Amniotic epithelial cell (primary cell): ENCODE data around the gene GOLGA6L24.
"Not testable (repeated sequence)": the region's sequence is repeated elsewhere in the genome, so short reads cannot be mapped to it uniquely, and the experiment has no call there.

Experiments used
- DNase-seq: peaks from one replicate; pipeline ENCODE4 v3.0.0-alpha.2; 2010; ENCODE audit warnings: low read depth

Gene GOLGA6L24, protein sequence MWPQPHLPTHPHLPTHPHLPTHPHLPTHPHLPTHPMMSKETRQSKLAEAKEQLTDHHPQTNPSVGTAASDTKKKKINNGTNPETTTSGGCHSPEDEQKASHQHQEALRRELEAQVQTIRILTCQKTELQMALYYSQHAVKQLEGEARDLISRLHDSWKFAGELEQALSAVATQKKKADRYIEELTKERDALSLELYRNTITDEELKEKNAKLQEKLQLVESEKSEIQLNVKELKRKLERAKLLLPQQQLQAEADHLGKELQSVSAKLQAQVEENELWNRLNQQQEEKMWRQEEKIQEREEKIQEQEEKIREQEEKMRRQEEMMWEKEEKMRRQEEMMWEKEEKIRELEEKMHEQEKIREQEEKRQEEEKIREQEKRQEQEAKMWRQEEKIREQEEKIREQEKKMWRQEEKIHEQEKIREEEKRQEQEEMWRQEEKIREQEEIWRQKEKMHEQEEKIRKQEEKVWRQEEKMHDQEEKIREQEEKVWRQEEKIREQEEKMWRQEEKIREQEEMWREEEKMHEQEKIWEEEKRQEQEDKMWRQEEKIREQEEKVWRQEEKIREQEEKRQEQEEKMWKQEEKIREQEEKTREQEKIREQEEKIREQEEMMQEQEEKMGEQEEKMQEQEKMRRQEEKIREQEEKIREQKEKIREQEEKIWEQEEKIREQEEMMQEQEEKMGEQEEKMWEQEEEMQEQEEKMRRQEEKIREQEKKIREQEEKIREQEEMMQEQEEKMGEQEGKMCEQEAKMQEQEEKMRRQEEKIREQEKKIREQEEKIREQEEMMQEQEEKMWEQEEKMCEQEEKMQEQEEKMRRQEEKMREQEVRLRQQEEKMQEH

DNA sequence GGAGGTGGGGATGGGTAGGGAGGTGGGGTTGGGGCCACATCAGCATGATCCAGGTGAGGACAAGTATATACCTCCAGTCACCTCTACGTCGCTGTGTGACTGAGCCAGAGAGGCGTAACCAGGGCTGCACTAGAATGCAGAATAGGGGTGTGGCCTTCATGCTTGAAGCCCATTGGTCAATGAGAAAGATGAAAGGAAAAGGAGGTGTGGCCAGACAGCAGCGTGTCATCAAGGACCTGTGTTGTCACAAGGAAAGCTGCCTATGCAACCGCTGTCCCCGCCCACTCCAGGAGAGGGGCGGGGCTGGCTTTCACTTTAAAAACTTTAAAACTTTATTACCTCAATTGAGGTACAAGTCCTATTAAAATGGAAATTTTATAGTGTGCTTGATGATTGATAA is at the start of gene GOLGA6L24:
TSS of gene GOLGA6L24 (minus strand) at position 101 of the 400 bp plus-strand sequence. CDS start at position 40, 61 bp downstream.
- not testable (repeated sequence) for DNase-seq

DNA sequence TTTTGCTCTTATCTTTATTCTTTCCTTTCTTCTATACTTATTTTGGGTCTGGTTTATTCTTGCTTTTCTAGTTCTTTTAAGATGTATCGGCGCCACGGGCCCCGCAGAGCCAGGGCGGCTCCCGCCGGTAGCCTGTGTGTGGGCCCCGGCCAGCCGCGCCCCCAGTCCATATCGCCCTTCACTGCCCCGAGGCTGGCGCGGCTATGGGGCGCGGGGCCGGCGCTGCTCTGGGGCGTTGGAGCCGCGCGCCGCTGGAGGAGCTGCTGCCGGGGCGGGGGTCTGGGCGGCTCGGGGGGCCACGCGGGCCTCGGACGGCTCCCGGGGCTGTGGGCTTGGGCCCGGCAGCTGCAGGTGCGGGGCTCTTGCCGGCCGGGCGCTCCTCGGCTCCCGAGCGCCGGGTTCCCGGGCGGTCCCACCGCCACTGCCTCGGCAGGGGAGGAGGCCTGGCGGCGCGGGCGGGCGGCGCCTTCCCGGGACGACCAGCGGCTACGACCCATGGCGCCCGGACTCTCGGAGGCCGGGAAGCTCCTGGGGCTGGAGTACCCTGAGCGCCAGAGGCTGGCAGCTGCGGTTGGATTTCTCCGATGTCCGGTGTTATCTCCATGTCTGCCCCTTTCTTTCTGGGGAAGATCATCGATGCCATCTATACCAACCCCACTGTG is 45.0 kb upstream of the GOLGA6L24 start:
- not testable (repeated sequence) for DNase-seq

DNA sequence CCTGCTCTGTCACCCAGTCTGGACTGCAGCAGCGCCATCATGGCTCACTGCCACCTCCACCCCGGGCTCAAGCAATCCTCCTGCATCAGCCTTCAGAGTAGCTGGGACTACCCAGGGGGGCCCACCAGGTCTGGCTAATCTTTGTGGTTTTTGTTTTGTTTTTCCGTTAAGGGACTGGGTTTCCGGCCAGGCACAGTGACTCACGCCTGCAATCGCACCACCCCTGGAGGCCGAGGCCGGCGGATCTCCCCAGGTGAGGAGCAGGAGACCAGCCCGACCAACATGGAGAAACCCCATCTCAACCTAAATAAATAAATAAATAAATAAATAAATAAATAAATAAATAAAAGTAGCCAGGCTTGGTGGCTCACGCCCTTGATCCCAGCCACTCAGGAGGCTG is 38.1 kb upstream of the GOLGA6L24 start:
- not testable (repeated sequence) for DNase-seq

DNA sequence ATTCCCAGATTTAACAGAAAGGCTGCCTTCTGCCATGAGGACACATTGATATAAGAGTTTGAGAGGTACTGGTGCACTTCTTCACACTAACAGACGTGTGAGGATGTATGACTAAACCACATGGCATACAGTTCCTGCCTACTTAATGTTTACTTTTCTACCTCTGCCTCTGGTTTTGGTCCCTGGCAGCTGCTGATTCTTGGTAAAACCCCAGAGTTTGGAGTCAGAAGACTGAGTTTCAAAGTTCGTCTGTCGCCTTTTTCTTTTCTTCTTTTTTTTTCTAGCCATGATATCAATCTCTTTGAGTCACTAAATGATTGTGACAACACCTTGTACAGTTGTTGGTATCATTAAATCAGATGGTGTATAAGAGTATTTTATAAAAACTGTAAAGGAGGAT is 22.2 kb upstream of the GOLGA6L24 start:
- DNase-seq = not testable (repeated sequence)

DNA sequence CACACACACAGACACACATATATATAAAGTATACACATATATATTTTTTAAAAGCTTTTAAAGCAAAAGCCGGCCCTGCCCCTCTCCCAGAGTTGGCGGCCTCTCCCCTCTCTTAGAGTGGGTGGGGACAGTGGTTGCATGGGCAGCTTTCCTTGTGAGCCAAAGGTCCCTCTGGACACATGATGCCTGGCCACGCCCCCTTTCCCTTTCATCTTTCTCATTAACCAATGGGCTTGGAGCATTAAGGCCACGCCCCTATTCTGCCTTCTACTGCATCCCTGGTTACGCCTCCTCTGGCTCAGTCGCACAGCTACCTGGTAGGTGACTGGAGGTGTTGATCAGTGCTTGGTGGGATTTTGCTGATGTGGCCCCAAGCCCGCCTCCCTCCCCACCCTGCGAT is 20.5 kb upstream of the GOLGA6L24 start, which contains the start of gene GOLGA8F:
TSS of gene GOLGA8F (plus strand) at position 301 of the 400 bp plus-strand sequence. CDS start at position 399, 98 bp downstream.
- not testable (repeated sequence) for DNase-seq

DNA sequence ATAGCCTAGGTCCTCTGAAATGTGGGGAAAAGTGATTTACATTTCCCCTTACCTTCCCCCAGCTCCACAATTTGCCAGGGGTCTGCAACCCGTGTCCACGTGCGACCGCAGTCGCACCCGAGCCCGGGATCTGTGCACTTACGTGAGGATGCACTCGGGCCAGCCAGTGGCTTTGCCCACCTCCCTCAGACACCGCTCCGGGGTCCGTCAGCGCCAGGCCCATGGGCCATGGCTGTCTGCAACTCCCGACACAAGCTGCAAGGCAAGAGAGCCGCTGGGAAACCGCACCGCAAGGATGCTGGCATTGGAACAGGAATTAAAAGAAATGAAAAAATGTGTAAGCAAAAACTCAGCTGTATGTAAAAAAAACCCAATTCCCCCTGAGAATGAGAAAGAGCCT is 7.6 kb upstream of the GOLGA6L24 start:
- DNase-seq = not testable (repeated sequence)

DNA sequence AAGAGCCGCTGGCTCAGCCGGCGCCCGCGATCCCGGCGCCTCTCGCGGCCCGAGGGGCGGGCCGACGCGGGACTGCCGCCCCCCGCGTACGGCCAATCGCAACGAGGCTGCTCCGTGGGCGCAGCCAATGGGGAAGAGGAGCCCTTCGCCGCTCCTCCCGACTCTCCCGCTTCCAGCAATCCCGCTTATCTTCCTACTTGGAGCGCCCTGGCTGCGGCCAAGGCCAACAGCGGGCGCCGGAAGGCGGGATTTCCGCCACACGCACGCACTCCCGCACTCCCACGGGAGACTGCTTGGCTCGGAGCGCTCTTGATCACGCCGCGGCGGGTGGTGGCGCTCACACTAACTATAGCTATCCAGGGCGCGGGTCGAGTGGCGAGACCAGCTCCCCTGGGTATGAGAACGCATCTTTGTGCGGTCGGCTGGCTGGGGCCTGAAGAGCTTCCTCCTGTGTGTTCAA is 35.7 kb downstream of the GOLGA6L24 start, which contains the start of gene HERC2:
TSS of gene HERC2 (minus strand) at position 51 of the 460 bp plus-strand sequence. CDS start 746 bp downstream, outside the sequence.
- not testable (repeated sequence) for DNase-seq

DNA sequence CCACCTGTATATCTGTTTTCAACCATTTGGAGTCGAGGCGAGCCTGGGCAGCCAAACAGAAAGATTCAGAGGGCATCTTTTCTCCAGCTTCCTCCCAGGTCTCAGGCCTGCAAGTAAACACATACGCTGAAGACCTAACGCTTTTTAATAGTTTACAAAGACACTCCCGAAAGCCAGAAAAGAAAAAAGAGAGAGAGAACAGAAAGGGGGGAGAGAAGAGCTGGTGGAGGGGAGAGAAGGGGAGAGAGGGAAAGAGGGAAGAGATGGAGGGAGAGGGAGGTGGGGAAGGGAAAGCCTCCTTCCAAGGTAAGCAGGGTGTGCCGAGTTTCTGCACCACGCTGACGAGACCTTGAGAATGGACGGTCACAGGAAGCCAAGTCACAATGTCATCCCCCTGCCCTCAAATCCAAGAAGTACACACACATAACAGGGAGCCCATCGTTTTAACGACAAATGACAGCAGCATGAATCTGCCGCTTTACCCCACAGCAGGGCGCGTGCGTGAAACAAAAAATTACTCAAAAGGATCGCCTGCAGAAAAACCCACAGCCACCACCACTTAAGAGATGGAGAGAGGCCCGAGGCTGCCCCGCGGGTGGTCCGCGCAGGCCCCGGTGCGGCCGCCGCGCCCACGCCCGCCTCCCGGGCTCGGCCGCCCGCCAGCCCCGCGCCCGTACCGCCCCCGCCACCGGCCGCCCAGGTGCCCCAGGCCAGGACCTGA is 36.4 kb downstream of the GOLGA6L24 start:
- DNase-seq = not testable (repeated sequence)

DNA sequence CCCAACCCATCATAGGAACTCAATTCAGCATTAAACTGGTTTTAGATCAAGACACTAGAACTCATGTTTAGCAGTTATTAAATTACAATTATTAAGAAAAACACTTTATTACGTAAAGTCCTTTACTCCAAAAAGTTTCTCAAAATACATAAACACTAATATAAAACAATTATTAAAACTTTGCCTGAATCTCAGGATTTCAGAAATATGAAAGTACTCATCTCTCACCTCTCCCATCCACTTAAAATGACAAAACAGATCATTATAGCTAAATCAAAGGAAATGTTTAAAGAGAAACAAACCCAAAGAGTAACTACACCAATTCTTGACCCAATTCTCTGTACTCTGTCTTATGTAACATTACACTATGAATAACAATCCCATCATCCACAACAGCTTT is 38.2 kb downstream of the GOLGA6L24 start:
- DNase-seq = not testable (repeated sequence)

DNA sequence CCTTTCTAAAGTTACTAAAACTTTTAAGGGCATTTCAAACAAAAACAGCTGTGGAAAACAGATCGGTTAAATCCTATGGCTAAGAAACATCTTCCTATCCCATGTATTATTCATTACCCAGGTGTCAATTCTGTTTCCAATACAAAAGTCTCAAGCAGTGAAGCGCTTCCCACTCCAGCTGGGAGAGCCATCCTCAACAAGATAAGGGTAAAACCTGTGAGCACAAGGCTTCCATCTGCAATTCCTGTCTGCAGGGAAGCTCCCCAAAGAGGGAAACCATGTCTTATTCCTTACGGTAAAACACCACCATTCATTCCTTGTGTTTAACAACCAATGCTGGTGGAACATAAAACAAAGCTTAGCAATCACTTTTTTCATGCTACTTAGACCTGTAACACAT is 39.1 kb downstream of the GOLGA6L24 start:
- not testable (repeated sequence) for DNase-seq

DNA sequence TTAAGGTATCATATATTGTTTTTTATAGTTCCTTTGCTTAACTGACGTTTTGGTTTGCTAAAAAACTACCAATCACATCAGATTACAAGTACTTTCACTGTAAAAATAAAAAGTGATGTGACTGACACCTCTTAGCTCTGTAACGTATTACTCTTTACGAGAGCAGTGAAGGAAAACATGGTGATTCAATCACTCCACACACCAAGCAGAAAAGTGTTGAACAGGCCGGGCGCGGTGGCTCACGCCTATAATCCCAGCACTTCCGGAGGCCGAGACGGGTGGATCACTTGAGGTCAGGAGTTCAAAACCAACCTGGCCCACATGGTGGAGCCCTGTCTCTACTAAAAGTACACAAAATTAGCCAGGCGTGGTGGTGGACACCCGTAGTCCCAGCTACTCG is 39.8 kb downstream of the GOLGA6L24 start:
- DNase-seq = not testable (repeated sequence)

DNA sequence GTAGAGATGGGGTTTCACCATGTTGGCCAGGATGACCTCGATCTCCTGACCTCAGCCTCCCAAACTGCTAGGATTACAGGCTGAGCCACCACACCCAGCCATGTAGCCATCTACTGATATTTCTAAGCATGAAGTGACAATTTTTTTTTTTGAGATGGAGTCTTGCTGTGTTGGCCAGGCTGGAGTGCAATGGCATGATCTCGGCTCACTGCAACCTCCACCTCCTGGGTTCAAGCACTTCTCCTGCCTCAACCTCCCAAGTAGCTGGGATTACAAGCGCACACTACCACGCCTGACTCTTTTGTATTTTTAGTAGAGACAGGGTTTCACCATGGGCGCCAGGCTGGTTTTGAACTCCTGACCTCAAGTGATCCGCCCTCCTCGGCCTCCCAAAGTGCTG is 40.9 kb downstream of the GOLGA6L24 start:
- not testable (repeated sequence) for DNase-seq

DNA sequence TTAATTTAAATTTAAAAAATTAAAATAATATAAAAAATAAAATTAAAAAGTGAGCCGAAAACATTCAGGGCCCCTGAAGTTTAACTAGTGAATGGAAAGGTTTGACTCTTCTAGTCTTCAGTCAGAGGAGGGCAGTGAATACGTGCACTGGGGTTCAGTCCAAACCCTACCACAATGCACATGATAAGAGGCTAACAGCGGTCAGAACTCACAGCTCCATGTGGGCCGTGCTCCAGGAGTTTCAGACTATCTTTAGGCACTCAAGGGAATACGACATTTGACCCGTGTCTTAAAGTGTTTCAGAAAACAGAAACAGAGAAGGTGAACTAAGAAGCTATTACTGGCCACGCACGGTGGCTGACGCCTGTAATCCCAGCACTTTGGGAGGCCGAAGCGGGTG is 47.4 kb downstream of the GOLGA6L24 start:
- DNase-seq = not testable (repeated sequence)

DNA sequence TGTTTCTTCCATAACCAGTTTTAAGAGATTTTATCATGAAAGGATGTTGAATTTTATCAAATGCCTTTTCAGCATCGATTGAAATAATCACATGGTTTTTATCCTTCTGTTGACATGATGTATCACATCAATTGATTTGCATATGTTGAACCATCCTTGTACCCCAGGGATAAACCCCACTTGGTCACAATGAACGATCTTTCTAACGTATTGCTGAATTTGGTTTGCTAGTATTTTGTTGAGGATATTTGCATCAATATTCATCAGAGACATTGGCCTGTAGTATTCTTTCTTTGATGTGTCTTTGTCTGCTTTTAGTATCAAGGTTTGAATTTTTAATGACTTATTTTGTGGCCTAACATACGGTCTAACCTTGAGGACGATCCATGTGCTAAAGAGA is 49.2 kb downstream of the GOLGA6L24 start:
- DNase-seq = not testable (repeated sequence)
